Natural killer cell treated with Interleukin-12 subunit alpha and Interleukin-12 subunit beta and Interleukin-15 and Interleukin-18, amount 100 ng/mL, for 72 hours (primary cell): ENCODE data around the gene RNF145. TPM values are rescaled to one million over a fixed set of nuclear protein-coding genes. Genes with fewer than 3 reads are reported as not detected.

Source experiments
- ATAC-seq, 2 donors: fragments of 150-1000 bp; cut with Tn5 transposase in 1 of 2; sonication (Bioruptor Pico), chemical (Tn5 transposase) in 1 of 2; 2 replicates each; pipeline ENCODE4 v1.10.0; 2021
- DNase-seq: peaks from one replicate; pipeline ENCODE4 v3.0.0; 2022; ENCODE audit warnings: low spot score
- H3K27ac Mint-ChIP-seq, 2 donors: 1 replicate in 1 of 2; 2 replicates in 1 of 2; pipeline ENCODE4 v1.8.0; 2022; ENCODE audit warnings: mixed read lengths in 2 of 2, mild to moderate bottlenecking in 1 of 2, moderate library complexity in 1 of 2
- H3K27me3 Mint-ChIP-seq, 2 donors: 1 replicate in 1 of 2; 2 replicates in 1 of 2; pipeline ENCODE4 v1.8.0; 2022; ENCODE audit warnings: mixed read lengths in 2 of 2
- H3K36me3 Mint-ChIP-seq: one replicate; pipeline ENCODE4 v1.8.0; 2022; ENCODE audit warnings: mixed read lengths
- H3K4me1 Mint-ChIP-seq, 2 donors: 1 replicate in 1 of 2; 2 replicates in 1 of 2; pipeline ENCODE4 v1.8.0; 2022; ENCODE audit warnings: low read depth in 2 of 2, mixed read lengths in 2 of 2, mild to moderate bottlenecking in 1 of 2
- H3K4me3 Mint-ChIP-seq: one replicate; pipeline ENCODE4 v1.8.0; 2022; ENCODE audit warnings: mixed read lengths
- H3K9me3 Mint-ChIP-seq: 2 replicates; pipeline ENCODE4 v1.8.0; 2022; ENCODE audit warnings: mixed read lengths
- total RNA-seq, 2 donors: library from RNA; stranded (reverse); gene quantifications; one replicate each; pipeline ENCODE4 v1.2.3, GENCODE V29; 2022

The RNF145 gene
- total RNA-seq, 2 donors from 2014 or later: 92.3 to 113 TPM

DNA sequence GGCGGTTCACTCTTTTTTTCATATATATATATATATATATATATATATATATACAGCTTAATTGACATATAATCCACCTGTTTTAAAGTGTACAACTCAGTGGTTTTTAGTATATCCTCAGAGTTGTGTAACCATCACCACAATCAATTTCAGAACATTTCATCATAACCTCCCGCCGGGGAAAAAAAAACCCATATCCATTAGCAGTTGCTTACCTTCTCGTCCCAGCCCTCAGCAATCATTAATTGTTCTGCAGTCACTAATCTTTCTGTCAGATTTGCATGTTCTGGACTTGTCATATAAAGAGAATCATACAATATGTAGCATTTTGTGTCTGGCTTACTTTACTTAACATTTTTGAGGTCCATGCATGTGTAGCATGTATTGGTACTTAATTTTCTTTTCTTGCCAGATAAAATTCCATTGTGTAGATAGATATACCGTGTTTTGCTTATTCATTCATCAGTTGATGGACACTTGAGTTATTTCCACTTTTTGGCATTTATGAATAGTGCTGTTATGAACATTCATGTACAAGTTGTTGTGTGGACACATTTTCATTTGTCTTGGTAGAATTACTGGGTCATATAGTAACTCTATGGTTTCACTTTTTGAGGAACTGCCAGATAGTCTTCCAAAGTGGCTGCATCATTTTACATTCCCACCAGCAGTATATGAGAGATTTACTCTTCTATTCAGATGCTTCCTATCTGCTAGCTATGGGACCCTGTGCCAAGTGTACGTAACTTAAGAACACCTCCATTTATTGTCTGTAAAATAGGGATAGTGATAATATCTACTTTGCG, 3.5 kb upstream of the RNF145 start:
- Mint-ChIP-seq H3K4me1 (peaks cover 32 to 33% of the 10 kb centered on the region in 2 donors), H3K27ac (peak overlapping the region in 1 of 2 donors; percentile 65)

DNA sequence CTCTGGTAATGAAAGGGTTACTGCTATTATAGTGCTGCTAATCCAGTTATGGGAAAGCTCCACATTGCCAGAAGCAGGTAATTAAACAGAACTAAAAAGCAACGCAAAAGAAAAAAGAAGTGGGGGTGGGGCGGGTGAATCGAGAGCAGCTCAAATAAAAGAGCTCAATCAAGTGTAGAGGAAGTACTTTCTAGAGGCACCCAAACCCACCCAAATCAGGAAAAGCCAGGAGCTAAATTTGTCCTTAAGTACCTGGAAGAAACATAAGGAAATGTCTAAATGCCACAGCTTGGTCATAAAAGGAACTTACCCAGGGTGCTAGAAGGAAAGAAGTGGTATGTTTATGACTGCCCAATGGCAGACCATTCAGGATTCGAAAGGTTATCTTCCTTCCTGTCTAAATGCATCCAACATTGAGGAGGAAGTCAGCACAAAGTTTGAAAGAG, 2.4 kb upstream of the RNF145 start:
- no peak for DNase-seq
- Mint-ChIP-seq H3K4me1 (peaks cover 38% of the 10 kb centered on the region in 2 donors), H3K9me3 (no peaks in the 10 kb centered on the region), H3K27ac (no peak overlapping the region), H3K4me3 (no peak overlapping the region), H3K27me3 (peaks cover 9 to 12% of the 10 kb centered on the region in 2 donors), H3K36me3 (peaks cover 16% of the 10 kb centered on the region)
- ATAC-seq: no peak

More for the DNA sequence above, 3.5 kb upstream of the RNF145 start:
- Mint-ChIP-seq H3K9me3 (no peaks in the 10 kb centered on the region), H3K4me3 (no peak overlapping the region), H3K27me3 (peaks cover 9 to 12% of the 10 kb centered on the region in 2 donors), H3K36me3 (peaks cover 10% of the 10 kb centered on the region)
- ATAC-seq (no peak), DNase-seq (no peak)

DNA sequence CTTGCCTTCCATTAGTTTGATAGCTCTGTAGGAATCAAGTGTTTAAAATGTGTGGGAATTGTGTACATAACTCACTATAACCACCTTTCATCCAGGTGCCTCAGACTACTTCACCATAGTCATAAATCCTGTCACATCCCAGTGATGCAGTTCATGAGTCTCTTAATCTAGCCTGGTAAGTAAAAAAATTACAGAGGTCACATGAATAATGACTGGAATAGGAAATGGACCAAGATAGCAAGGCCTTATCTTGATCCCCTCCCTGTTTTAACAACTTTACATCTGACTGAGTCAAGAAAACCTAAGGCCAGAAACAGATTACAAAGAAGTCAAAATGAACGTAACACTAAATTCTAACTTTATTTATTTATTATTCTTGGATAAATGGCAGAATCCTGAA, 1.5 kb upstream of the RNF145 start:
- Mint-ChIP-seq H3K36me3 (peaks cover 16% of the 10 kb centered on the region), H3K4me1 (peaks cover 47% of the 10 kb centered on the region in 2 donors), H3K9me3 (no peaks in the 10 kb centered on the region), H3K27me3 (peaks cover 9 to 12% of the 10 kb centered on the region in 2 donors), H3K4me3 (peak overlapping the region; percentile 74), H3K27ac (peak overlapping the region; percentile 48 to 60)
- no peak for DNase-seq
- no peak for ATAC-seq

DNA sequence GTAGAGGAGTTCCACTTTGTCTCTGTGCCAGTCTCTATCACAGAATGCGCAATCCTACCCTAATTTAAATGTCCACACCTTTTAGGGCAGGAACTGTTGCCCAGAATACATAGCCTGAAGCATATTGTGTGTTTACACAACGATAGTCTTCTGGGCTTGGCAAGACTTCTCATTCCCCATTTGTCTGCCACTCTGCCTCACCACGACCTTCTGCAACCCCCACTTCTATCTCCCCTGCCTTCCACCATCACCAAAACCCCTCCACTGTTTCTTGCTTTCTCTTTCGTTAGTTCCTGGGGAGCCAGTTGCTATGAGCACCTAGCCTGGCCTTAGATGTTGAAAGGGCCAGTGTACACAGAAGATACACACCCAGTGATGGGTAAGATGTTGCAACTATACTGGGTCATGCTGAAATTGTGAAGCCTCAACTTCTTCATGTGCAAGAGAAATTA, 883 bp upstream of the RNF145 start:
- peaks cover 5 to 12% of the 10 kb centered on the region in 2 donors for H3K27me3 Mint-ChIP-seq
- H3K9me3 Mint-ChIP-seq: no peaks in the 10 kb centered on the region
- ATAC-seq (peak in 1 of 2 donors; percentile 16), DNase-seq (no peak)
- H3K36me3 Mint-ChIP-seq: peaks cover 16% of the 10 kb centered on the region
- peak overlapping the region; percentile 74 for H3K4me3 Mint-ChIP-seq
- H3K4me1 Mint-ChIP-seq: peaks cover 51 to 53% of the 10 kb centered on the region in 2 donors
- peak overlapping the region; percentile 48 to 60 for H3K27ac Mint-ChIP-seq

- H3K4me1 Mint-ChIP-seq: peaks cover 54 to 56% of the 10 kb centered on the region in 2 donors
- peaks cover under 1 to 5% of the 10 kb centered on the region in 2 donors for H3K27me3 Mint-ChIP-seq
- peak overlapping the region; percentile 98 to 99 for H3K27ac Mint-ChIP-seq
- DNase-seq (no peak), ATAC-seq (no peak)
- peaks cover 16% of the 10 kb centered on the region for H3K36me3 Mint-ChIP-seq
- H3K4me3 Mint-ChIP-seq: peak overlapping the region; percentile 98
- H3K9me3 Mint-ChIP-seq: no peaks in the 10 kb centered on the region
Observed at GRCh38 chr5:159208514-159209437, 577 bp downstream of the RNF145 start.

DNA sequence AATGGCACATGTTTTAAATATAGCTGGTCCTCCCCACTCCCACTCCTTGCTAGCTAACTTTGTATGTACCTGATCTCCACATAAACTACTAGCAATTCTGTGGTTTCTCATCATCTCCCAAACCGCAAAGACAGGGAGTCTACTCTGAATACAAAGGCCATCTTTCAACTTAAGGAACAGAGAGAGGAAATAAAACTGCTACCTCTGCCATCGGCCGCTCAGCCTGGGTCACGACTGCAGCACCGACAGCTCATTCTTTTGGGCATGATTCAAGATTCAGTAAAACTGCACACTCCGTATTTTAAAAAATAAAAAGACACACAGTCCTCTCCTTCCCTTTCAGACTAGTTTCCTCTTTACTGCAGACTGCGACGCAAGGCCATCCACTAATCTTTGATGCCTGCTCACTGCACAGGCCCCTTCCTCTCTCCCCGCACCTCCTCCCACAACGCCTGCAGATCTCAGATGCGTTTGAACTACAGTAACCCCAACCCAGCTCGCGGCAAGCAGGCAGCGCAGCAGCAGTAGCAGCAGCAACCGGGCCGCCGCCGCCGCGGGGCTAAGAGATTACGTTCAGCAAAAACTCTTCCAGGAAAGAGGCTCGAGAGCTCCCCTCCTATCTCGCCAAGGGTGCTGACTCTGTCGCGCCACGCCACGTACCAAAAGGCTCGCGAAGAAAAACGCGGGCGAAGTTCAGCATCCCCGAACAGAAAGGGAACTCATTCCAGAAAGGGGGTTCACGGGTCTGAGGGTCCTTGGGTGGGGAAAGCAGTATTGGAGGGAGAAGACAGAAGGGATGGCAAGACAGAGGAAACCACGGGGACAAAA, 1.5 kb downstream of the RNF145 start:
- H3K4me3 Mint-ChIP-seq: peak overlapping the region; percentile 98
- H3K9me3 Mint-ChIP-seq: no peaks in the 10 kb centered on the region
- H3K27me3 Mint-ChIP-seq: peaks cover 0 to 4% of the 10 kb centered on the region in 2 donors
- DNase-seq (peak; percentile 89), ATAC-seq (peak; percentile 77 to 79)
- peaks cover 16% of the 10 kb centered on the region for H3K36me3 Mint-ChIP-seq
- peaks cover 55 to 60% of the 10 kb centered on the region in 2 donors for H3K4me1 Mint-ChIP-seq
- peak overlapping the region; percentile 98 to 99 for H3K27ac Mint-ChIP-seq

DNA sequence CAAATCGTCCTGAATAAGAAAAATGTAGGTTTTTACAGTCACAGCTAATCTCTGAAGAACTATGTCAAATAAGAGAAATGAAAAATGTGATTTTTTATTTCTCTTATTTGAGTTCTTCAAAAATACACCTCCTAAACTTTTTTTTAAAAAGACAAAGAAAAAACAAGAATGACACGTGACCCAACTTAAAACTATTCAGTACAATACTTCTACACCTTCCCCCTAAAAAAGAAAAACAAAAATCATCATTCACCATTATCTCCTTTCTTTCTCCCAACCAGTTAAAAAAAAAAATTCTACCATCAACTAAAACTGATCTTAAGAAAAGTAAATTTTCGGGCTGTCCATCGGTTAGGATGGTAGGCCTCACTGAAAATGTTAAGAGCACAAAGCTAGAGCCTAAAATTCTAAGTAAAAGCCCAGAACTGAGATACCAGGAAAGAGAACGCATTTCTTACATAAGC, 2.1 kb downstream of the RNF145 start:
- peaks cover 16% of the 10 kb centered on the region for H3K36me3 Mint-ChIP-seq
- peak overlapping the region; percentile 98 to 99 for H3K27ac Mint-ChIP-seq
- H3K4me1 Mint-ChIP-seq: peaks cover 51 to 58% of the 10 kb centered on the region in 2 donors
- no peaks in the 10 kb centered on the region for H3K27me3 Mint-ChIP-seq
- no peaks in the 10 kb centered on the region for H3K9me3 Mint-ChIP-seq
- no peak for ATAC-seq
- no peak for DNase-seq
- peak overlapping the region; percentile 98 for H3K4me3 Mint-ChIP-seq

GRCh38 chr5:159206818-159207217, 2.5 kb downstream of the RNF145 start:
- Mint-ChIP-seq H3K4me1 (peaks cover 51 to 58% of the 10 kb centered on the region in 2 donors), H3K27ac (peak overlapping the region; percentile 98 to 99), H3K36me3 (peaks cover 16% of the 10 kb centered on the region), H3K4me3 (peak overlapping the region; percentile 98), H3K27me3 (no peaks in the 10 kb centered on the region), H3K9me3 (no peaks in the 10 kb centered on the region)
- DNase-seq: no peak
- no peak for ATAC-seq

GRCh38 chr5:159206368-159206767, 3.0 kb downstream of the RNF145 start:
- no peak for DNase-seq
- no peak for ATAC-seq
- peak overlapping the region; percentile 98 to 99 for H3K27ac Mint-ChIP-seq
- peaks cover 51 to 58% of the 10 kb centered on the region in 2 donors for H3K4me1 Mint-ChIP-seq
- peaks cover 16% of the 10 kb centered on the region for H3K36me3 Mint-ChIP-seq
- no peaks in the 10 kb centered on the region for H3K27me3 Mint-ChIP-seq
- H3K9me3 Mint-ChIP-seq: no peaks in the 10 kb centered on the region
- peak overlapping the region; percentile 98 for H3K4me3 Mint-ChIP-seq

GRCh38 chr5:159203351-159203750, 6.0 kb downstream of the RNF145 start:
- no peak for DNase-seq
- H3K27ac Mint-ChIP-seq: peak overlapping the region in 1 of 2 donors; percentile 29
- H3K4me3 Mint-ChIP-seq: no peak overlapping the region
- H3K4me1 Mint-ChIP-seq: peaks cover 45 to 61% of the 10 kb centered on the region in 2 donors
- H3K36me3 Mint-ChIP-seq: peaks cover 11% of the 10 kb centered on the region
- no peaks in the 10 kb centered on the region for H3K9me3 Mint-ChIP-seq
- no peaks in the 10 kb centered on the region for H3K27me3 Mint-ChIP-seq
- ATAC-seq: no peak

GRCh38 chr5:159202151-159202550, 7.2 kb downstream of the RNF145 start:
- no peak overlapping the region for H3K4me3 Mint-ChIP-seq
- peak overlapping the region in 1 of 2 donors; percentile 29 for H3K27ac Mint-ChIP-seq
- H3K36me3 Mint-ChIP-seq: peaks cover under 1% of the 10 kb centered on the region
- DNase-seq: no peak
- no peaks in the 10 kb centered on the region for H3K9me3 Mint-ChIP-seq
- H3K4me1 Mint-ChIP-seq: peaks cover 36 to 52% of the 10 kb centered on the region in 2 donors
- ATAC-seq: no peak
- H3K27me3 Mint-ChIP-seq: no peaks in the 10 kb centered on the region

DNA sequence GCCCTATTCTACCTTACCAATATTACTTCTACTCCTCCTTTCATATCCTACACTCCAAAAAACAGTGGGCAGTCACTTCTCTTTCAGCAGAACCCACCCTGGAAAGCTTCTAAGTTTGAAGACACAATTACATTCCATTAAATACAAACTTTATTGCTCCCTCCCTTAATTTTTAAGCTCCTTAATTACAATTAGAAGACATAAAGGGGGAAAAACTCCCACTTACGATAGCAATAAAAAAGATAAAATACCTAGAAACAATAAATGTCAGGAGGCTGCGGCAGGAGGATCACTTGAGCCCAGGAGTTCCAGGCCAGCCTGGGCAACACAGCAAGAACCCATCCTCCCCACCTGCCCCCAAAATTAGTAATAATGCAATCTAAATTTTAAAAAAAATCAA, 9.6 kb downstream of the RNF145 start:
- Mint-ChIP-seq H3K27me3 (no peaks in the 10 kb centered on the region), H3K9me3 (no peaks in the 10 kb centered on the region), H3K4me3 (peak overlapping the region; percentile 19), H3K4me1 (peaks cover 39 to 49% of the 10 kb centered on the region in 2 donors), H3K27ac (peak overlapping the region; percentile 45 to 62), H3K36me3 (peaks cover 12% of the 10 kb centered on the region)
- no peak for ATAC-seq
- DNase-seq: no peak

DNA sequence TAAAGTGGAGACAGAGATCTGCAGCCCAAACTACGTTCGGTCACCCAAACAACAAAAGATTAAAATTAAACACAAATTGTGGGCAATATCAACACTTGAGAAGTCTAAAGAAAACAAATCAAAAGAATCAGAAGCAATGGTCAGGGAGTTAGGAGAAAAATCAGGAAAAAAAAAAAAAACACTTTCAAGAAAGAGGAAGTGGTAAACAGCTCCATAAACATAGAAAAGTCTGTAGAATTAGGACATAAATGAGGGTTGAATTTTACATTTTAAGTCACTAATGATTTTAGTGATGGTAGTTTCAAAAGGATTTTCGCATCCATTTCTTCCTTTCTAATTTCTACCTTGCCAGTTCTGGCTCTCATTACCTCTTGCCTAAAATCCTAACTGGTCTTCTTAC, 10.1 kb downstream of the RNF145 start:
- ATAC-seq (no peak), DNase-seq (no peak)
- Mint-ChIP-seq H3K4me1 (peaks cover 39 to 49% of the 10 kb centered on the region in 2 donors), H3K27me3 (no peaks in the 10 kb centered on the region), H3K9me3 (no peaks in the 10 kb centered on the region), H3K27ac (peak overlapping the region; percentile 45 to 62), H3K4me3 (peak overlapping the region; percentile 19), H3K36me3 (peaks cover 14% of the 10 kb centered on the region)
